Fibroblast of skin of left biceps (primary cell): ENCODE measurements around the gene GNAT2.
"Not testable (repeated sequence)": the region's sequence is repeated elsewhere in the genome, so short reads cannot be mapped to it uniquely, and the experiment has no call there.

Source experiments
- DNase-seq, 2 experiments: peaks; one replicate each; pipeline ENCODE4 v3.0.0-alpha.2; 2013; ENCODE audit warnings: low read depth in 2 of 2

The GNAT2 gene

DNA sequence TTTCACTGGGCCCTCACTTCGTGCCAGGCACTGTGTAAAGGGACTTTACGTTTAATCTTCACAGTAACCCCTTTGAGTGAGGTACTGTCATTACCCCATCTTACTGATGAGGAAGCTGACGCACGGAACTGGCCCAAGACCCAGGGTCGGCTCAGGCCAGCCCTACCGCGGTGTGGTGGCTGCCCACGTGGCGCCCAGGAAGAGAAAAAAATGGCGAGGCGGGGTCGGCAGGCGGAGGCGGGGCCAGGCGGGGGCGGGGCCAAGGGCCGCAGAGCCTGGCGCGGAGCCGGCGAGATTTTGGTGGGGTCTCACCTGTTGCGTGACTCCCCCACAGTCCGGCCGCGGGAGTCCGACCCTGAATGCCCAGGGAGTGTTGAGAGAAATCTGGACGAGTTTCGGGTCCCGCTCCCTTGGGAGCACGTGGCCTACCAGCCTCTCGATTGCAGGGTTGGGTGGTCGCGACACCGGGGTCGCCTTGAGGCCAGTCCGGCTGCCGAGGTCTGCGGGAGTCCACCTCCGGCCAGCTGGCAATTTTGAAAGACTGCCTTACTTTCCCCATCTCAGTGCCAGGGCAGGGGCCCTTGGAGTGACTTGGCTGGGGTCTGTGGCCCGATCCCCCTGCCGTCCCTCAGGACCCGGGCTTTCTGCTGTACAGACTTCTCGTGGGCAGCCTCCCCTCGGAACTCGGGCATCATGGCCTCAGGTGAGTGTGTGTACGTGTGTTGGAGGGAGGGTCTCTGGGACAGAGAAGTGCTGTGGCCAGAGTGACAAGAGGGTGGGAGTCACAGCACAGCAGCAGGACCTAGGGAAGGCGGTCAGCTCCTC, at the start of gene GNAT2, which contains the start of gene AMPD2:
TSS of gene GNAT2 (minus strand) at position 41 of the 825 bp plus-strand sequence. CDS start 6,746 bp downstream, outside the sequence.
TSS of gene AMPD2 (plus strand) at position 262 of the 825 bp plus-strand sequence. CDS start 1,339 bp downstream, outside the sequence.
- DNase-seq: no peak

DNA sequence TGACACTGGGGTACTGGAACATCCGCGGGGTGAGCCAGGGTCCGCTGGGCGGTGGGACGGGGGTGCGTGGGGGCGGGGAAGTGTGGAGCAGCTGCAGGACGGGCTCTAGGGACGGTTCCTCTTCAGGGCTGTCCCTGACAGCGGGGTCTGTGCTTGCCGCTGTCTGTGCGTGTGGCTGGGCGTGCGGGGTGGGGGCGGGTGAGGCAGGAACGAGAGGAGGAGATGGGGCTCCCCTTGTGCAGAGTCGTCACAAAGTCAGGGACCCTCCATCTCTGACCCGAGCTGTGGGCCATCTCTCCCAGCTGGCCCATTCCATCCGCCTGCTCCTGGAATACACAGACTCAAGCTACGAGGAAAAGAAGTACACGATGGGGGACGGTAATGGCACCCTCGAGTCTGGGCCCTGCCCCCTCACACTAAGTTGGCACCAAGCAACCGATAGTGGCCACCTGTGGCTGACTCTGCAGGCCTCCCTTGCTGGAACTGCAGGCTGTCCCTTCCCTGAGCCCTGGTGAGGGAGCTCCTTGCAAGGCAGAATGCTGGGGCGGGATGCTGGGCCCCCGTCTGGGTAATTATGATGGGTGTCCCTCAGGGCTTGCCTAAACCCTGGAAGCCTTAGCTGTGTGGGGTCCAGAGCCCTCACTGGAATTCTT, 48.8 kb upstream of the GNAT2 start:
- DNase-seq: no peak

DNA sequence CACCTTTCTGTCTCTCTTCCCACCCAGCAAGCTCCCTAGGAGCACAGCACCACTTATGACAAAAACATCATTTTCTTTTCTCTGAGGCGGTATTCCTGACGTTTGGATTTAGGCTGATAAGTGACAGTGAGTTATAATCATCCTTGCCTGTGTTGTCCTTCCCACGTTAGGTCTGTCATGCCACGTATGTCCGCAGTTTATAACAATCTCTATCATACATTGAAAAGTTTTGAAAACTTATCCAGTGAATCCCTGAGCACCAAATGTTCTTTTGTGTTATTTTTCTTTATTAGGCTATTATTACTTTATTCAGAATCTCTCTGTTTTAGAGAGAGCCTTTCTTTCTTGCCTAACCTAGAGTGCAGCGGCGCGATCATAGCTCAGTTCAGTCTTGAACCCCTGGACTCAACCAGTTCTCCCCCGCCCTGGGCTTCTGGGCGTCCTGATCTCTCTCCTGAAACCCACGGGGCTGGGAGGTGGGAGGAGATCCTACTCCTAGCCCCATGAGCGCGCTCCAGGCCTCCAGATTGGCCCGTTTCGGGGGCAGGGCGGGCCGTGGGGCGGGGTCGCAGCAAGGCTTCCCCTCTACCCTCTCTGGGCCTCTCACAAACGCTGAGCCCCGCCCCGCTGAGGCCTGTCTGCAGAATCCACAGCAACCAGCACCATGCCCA, 48.2 kb upstream of the GNAT2 start, which contains the start of gene GSTM2:
TSS of gene GSTM2 (plus strand) at position 606 of the 671 bp plus-strand sequence. CDS start at position 665, 59 bp downstream.
- peak; percentile 59 to 62 for DNase-seq

DNA sequence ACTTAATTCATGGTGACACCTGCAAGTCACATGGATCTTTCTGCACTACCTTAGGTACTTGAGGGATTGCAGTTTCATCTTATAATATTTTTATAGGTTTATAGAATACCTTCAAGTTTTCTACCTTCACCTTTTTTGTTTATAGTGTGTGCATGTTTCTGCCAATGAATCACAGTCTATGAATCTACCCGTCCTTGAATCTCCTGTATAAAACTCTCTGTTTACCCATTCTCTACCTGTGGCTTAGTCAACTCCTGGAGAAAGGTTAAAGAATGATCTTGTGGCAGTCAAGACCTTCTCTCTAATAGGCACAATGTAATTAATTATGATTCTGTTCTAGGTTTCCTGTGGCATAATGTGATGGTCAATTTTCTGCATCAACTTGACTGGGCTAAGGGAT, 45.3 kb upstream of the GNAT2 start:
- DNase-seq: no peak

DNA sequence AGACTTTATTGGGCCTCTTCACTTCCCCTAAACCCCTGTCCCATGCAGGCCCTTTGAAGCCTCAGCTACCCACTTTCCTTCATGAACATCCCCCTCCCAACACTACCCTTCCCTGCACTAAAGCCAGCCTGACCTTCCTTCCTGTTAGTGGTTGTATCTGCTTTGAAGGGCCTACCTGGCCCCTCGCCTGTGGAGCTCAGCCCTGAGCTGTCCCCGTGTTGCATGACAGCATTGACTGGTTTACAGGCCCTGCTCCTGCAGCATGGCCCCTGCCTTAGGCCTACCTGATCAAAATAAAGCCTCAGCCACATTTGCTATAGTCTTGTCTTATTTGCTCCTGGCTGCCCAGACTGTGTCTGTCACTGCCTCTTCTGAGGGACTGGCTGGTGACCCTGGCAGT, 42.0 kb upstream of the GNAT2 start:
- no peak for DNase-seq

DNA sequence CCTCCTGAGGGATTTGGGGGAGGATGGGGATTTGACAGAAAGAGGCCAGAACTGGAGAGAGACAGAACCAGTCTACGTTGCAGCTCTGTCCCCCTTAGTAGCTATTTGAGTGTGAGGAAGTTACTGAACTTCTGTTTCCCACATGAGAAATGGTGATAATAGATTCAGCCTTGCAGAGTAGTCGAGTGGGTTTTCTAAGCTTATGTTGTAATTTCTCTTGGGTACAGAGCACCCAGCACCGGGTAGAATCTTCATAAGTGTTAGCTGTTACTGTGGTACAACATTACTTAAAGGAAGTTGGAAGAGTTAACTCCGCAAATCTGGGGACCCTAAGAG, 41.2 kb upstream of the GNAT2 start:
- not testable (repeated sequence) for DNase-seq

DNA sequence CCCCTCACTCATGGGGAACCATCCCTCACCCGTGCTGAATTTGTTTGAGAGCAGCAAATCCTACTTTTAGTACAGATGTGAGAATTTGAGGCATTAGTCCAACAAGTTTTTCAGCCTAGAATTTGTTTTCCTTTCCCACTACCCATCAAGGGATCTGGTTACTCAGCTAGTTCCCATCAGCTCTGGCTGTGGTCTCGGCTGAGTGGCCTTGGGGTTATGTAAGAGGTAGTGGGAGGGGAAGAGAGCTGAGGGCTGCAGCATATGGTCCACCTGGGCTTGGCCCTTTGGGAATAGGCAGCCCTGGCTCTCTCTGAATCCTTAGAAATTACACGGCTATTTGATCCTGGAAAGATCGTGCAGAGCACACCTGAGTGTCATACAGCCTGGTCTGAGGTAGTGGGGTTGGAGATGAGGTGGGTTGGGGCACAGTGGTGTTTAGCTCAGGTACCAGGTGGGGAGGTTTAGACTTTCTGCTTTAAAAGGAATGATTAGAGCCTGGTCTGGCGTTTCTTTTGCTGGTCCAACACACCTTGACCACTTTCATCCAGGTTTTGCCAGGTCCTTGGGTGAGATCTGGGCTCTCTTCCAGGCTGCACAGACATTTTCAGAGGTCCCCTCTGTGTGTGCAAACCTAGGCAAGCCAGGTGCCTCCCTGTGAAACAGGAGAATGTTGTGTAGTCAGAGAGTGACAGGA, 40.7 kb upstream of the GNAT2 start:
- DNase-seq: no peak

DNA sequence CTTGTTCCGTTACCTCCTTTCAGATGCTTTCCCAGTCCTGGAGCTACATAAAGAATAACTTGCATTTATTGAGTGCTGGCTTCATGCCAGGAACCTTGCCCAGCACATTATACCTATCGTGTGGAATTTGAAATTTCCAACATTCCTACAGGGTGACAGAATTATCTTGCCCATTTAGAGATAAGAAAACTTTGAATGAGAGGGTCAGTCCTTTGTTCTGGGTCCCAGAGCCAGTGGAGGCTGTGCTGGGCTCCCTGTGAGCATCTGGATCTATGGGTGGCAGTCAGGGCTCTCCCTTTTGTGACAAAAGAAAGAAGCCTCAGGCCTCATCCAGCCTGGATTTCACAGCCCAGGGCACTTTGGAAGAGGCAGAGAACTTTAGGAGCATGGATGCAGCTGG, 39.7 kb upstream of the GNAT2 start:
- no peak for DNase-seq

DNA sequence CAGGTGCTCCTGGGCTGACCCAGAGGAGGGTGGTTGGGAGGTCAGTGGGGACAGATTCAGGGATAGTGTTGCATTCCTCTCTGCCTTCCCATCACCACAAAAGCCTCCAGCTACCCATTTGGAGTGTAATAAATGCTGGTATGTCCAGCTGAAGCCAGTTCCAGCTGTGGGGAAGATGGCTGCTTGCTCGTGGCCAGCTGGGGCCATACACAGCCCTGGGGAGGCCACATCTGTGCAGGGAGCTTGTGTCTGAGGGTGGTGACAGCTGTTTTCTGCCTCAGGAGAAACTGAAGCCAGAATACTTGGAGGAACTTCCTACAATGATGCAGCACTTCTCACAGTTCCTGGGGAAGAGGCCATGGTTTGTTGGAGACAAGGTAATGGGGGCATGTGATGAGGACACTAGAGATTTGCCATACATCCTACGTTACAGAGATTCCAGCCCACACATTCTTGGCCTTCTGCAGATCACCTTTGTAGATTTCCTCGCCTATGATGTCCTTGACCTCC, 39.2 kb upstream of the GNAT2 start:
- no peak for DNase-seq

DNA sequence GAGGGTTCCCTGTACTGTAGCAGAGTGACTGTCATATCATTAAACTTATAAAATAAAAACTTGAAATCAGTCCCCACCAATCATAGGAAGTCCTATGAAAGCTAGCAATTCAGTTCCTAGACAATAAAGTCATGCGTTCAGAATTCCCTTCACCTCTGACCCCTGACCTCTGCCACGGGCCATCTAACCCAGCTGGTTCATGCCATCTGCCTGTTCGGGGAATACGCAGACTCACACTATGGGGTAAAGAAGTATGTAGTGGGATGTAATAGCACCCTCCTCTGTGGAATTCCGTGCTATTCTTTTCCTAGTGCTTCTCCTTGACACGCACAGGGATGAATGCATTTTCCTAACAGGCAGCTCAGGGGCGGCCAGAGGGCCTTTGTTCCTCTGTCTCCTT, 38.6 kb upstream of the GNAT2 start:
- no peak for DNase-seq

DNA sequence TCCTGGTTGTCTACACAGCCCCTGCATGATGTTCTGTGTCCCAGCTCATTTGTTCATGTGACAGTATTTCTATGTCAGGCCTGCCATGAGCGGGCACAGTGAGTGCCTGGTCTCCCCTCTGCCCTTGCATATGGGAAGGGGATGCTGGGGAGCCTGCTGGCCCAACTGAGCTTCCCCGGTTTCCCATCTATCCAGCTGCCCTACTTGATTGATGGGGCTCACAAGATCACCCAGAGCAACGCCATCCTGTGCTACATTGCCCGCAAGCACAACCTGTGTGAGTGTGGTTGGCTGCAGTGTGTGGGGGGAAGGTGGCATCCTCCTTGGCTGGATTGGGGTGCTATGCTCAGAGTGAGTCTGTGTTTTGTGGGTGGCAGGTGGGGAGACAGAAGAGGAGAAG, 38.0 kb upstream of the GNAT2 start:
- DNase-seq: no peak

DNA sequence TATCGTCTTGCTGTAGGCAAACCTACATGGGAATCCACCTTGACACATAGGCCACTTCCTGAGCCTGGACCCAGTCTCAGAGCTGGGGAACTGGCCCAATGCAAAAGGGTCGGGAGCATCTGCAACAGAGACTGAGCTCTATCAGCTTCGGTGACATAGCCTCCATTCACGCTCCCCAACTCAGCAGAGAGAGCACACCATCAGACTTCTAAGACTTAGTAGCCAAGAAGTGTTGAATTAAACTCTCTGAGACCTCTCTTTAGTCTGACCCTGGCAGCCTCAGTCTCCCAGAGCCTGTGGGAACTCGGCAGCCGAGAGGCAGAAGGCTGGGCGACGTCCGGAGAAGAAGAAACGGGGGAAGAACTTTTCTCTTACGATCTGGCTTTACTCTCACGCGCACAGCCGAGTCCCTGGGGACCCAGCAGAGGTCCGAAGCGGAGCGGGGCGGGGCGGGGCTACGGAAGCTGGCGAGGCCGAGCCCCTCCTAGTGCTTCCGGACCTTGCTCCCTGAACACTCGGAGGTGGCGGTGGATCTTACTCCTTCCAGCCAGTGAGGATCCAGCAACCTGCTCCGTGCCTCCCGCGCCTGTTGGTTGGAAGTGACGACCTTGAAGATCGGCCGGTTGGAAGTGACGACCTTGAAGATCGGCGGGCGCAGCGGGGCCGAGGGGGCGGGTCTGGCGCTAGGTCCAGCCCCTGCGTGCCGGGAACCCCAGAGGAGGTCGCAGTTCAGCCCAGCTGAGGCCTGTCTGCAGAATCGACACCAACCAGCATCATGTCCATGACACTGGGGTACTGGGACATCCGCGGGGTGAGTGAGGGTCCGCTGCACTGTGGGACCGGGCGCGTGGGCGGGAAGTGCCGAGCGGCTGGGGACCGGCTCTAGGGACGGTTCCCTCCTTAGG, 36.5 kb upstream of the GNAT2 start, which contains the start of gene GSTM4:
TSS of gene GSTM4 (plus strand) at position 485 of the 905 bp plus-strand sequence. CDS start at position 776, 291 bp downstream.
- no peak for DNase-seq

DNA sequence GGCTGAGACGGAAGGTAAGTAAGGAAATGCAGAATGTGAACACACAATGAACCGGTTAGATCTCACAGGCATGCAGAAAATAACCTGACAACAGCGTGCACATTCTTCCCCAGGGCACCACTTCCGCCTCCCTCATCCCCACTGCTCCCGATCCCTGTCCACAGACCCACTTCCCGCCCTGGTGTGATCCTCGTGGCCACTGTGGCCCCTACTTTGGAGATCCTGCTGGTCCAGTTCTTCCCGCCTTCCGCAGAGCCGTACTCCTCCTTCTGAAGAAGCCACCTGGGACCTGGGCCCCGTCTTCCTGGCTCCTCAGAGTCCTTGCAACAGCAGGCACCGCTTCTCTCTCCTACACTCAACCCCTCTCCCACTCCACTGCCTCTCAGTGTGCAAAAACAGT, 35.1 kb upstream of the GNAT2 start:
- no peak for DNase-seq

DNA sequence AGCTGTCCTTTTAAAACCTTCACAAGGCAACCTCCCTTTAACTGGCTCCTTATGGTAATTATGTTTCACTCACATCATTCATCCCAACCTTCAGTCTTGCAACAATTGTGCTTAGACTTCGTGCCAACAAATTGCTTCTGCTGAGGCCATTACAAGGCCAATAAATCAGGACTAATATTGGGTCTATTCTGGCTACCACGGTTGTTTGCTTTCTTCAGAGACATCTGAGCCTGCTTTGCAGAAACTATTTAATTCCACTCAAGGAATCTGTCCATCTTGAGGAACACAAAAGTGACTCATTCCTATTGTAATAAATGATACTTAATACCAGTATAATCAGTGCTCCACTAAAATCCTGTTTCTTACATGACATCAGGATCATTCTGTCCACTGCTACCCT, 33.9 kb upstream of the GNAT2 start:
- no peak for DNase-seq

DNA sequence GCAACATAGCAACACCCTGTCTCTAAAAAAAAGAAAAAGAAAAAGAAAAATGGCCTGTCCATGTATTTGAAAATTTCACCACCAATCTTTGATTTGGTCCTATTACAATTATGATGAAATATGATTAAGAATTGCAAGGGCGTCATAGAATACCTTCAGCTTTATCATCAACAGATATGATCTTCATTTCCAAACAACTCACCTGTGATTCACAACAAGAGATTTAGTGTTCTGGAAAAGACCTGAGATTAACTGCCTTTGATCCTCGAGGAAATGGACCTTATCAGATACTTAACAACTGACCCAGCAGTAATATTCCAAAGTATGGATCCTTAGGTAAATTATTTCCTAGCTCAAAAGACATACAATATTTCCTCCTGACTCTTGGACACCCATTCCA, 33.0 kb upstream of the GNAT2 start:
- no peak for DNase-seq

DNA sequence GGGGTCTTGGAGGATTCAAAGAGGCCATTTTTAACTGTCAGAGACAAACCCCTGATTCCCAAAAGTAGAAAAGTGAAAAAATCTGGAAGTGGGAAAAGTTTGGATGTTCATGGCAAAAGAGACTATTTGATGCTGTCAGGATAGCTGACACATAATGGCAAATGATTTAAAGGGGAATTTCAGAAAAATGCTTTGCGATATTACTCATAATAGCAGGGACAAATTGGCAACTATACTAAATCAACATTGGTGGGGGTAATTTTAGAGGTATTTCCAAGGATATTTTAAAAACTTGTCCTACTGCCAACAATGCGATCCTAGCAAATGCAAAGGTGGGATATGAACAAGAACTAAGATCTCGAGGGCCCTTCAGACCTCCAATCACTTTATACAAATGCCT, 31.2 kb upstream of the GNAT2 start:
- DNase-seq: no peak

DNA sequence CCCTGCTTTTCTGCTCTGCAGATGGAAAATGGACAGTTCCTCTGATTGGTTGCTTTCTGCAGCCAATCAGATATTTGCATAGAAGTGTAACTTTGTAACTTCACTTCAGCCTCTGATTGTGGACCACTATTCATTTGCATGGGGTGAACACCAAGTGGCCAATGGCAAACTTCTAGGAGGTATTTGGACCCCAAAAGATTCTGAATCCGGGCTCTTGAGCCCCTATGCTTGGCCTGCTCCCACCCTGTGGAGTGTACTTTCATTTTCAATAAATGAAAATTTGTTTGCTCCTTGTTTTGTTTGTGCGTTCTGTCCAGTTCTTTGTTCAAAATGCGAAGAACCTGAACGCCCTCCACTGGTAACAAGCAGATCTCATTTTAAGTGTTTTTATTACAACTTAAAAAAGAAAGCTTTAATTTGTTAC, 30.1 kb upstream of the GNAT2 start:
- no peak for DNase-seq

DNA sequence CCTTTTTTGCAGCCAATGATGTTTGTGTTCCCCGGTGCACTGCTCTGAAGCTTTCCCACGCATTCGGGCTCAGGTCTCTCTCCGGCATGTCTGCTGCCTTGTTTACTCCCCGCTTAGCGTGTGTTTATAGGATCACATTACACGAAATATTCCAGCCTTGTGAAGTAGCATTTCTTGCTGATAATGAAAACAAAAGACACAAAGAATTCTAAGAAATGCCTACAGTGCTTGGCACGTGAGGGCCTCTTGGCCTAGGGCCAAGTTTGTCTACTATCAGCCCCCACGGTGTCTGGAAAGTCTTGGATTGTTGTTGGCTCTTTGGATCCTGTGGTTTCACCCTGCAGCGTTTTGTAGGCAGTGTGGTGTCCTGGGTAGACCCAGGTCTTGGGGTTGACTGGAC, 25.3 kb upstream of the GNAT2 start:
- no peak for DNase-seq

DNA sequence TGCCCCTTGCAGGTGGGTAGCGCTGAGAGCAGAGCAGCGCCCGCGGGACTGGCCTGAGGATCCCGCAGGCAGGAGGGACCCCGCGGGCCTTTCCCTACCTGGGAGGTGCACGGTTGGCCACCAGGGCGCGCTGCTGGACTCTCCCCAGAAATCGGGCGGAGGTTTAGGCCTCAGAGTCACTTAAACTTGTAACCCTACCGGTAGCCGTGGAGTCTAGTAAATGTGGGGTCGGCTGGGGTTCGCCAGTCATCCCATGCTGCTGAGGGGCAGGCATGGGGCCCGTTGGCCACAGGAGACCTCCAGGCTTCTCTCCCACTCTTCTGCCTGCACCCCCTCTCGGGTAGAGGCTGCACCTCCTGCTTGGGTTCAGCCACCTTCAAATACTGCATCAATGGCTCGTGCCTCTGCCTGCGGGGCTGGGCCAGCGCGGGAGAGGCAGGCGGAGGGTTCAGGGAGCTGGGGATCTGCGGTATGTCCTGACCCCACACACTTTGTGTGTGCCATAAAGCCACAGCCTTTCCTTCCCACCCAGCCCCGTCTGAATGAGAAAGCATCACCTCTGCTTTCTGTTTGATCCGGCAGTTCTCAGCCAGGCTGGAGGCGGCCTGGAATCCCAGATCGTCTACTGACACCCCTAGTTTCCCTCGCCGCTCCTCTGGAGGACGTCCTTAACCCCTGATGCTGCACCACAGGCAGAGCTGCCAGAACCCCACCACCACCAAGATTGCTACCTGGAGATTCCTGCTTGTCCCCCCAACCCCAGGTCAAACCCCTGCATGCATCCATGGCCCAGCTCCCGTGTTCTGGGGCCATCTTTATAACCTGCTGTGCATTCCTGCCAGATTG, 24.2 kb upstream of the GNAT2 start:
- no peak for DNase-seq

DNA sequence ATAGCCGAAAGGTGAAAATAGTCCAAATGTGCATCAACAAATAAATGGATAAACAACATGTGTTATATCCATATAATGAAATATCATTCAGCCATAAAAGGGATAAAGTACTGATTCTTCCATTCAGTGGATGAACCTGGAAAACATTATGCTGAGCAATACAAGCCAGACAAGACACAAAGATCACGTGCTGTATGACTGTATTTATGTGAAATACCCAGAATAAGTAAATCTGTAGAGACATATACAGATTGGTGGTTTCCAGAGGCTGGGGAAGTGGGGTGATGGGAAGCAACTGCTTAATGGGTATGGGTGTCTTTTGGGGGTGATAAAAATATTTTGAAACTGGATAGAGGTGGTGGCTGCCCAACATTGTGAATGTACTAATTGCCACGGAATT, 23.2 kb upstream of the GNAT2 start:
- no peak for DNase-seq
